Neural progenitor cell (in vitro differentiated cells): ENCODE data around the gene FMNL2. TPM values are rescaled to one million over a fixed set of nuclear protein-coding genes. Genes with fewer than 3 reads are reported as not detected.

Experiments used
- DNase-seq: peaks from one replicate; pipeline ENCODE4 v3.0.0-alpha.2; 2016; ENCODE audit warnings: low spot score
- H2AFZ ChIP-seq: fragments of 200-600 bp; sonication (generic); replicated peaks from 2 replicates; pipeline ENCODE4 v1.6.1; 2016; ENCODE audit warnings: antibody characterized with exemption
- H3F3A ChIP-seq: fragments of 200-600 bp; sonication (generic); 2 replicates; pipeline ENCODE4 v1.6.1; 2016; ENCODE audit warnings: antibody characterized with exemption, low read depth
- H3K27ac ChIP-seq: fragments of 200-600 bp; sonication (generic); 2 replicates; pipeline ENCODE4 v1.5.1; 2016; ENCODE audit warnings: mild to moderate bottlenecking
- H3K27me3 ChIP-seq: fragments of 200-600 bp; sonication (generic); 2 replicates; pipeline ENCODE4 v1.6.1; 2016; ENCODE audit warnings: mild to moderate bottlenecking, moderate library complexity
- H3K36me3 ChIP-seq: fragments of 200-600 bp; sonication (generic); 2 replicates; pipeline ENCODE4 v1.5.1; 2016
- H3K4me1 ChIP-seq: fragments of 200-600 bp; sonication (generic); 2 replicates; pipeline ENCODE4 v1.6.1; 2016; ENCODE audit warnings: mixed run types
- H3K4me2 ChIP-seq: fragments of 200-600 bp; sonication (generic); 2 replicates; pipeline ENCODE4 v1.6.1; 2016
- H3K4me3 ChIP-seq: fragments of 200-600 bp; sonication (generic); 2 replicates; pipeline ENCODE4 v1.5.1; 2016
- H3K79me2 ChIP-seq: fragments of 200-600 bp; sonication (generic); 2 replicates; pipeline ENCODE4 v1.6.1; 2016; ENCODE audit warnings: low read depth
- H3K9ac ChIP-seq: fragments of 200-600 bp; sonication (generic); 2 replicates; pipeline ENCODE4 v1.6.1; 2016
- H3K9me3 ChIP-seq: fragments of 200-600 bp; sonication (generic); 2 replicates; pipeline ENCODE4 v1.5.1; 2016; ENCODE audit warnings: low read depth
- H4K20me1 ChIP-seq: fragments of 200-600 bp; sonication (generic); 2 replicates; pipeline ENCODE4 v1.6.1; 2016; ENCODE audit warnings: low read depth
- H3K27ac Mint-ChIP-seq: 3 replicates; pipeline ENCODE4 v1.8.0; 2021; ENCODE audit warnings: mixed read lengths
- H3K27me3 Mint-ChIP-seq: 2 replicates; pipeline ENCODE4 v1.8.0; 2022; ENCODE audit warnings: low read depth, mild to moderate bottlenecking, inconsistent platforms, moderate library complexity, mixed read lengths; ENCODE audit not compliant: insufficient read depth
- H3K36me3 Mint-ChIP-seq: 3 replicates; pipeline ENCODE4 v1.8.0; 2021; ENCODE audit warnings: mixed read lengths
- H3K4me1 Mint-ChIP-seq: 3 replicates; pipeline ENCODE4 v1.8.0; 2021; ENCODE audit warnings: mixed read lengths
- H3K4me3 Mint-ChIP-seq: 3 replicates; pipeline ENCODE4 v1.8.0; 2021; ENCODE audit warnings: mild to moderate bottlenecking, moderate library complexity, mixed read lengths
- H3K9me3 Mint-ChIP-seq: 3 replicates; pipeline ENCODE4 v1.8.0; 2020; ENCODE audit warnings: mixed read lengths
- CTCF ChIP-seq: fragments of 200-600 bp; sonication (generic); IDR thresholded peaks from 2 replicates; pipeline ENCODE4 v1.5.1; 2017; ENCODE audit warnings: antibody characterized with exemption, mild to moderate bottlenecking
- EZH2 ChIP-seq: fragments of 200-600 bp; sonication (generic); IDR thresholded peaks from 2 replicates; pipeline ENCODE4 v1.6.1; 2017; ENCODE audit warnings: antibody characterized with exemption, mild to moderate bottlenecking, moderate library complexity
- EZH2phosphoT487 ChIP-seq: fragments of 200-600 bp; sonication (generic); IDR thresholded peaks from 2 replicates; pipeline ENCODE4 v1.6.1; 2017; ENCODE audit warnings: antibody characterized with exemption
- total RNA-seq: library from RNA; depleted of rRNA; stranded (reverse); fragments of >200 nt; gene quantifications from 2 replicates; pipeline ENCODE4 v1.2.3, GENCODE V29; 2015; ENCODE audit warnings: low replicate concordance

Gene FMNL2
- total RNA-seq, 1 donor from 2014 or later, result 99.7 TPM

GRCh38 chr2:152441961-152442360 is 107.0 kb downstream of the FMNL2 start:
- Histone ChIP-seq H3K27me3 (no peaks in the 10 kb centered on the region), H4K20me1 (peaks cover 63% of the 10 kb centered on the region), H3K4me1 (peaks cover 34% of the 10 kb centered on the region), H3F3A (no peaks in the 10 kb centered on the region), H2AFZ (no peak overlapping the region), H3K36me3 (no peaks in the 10 kb centered on the region), H3K9ac (no peak overlapping the region), H3K27ac (no peak overlapping the region), H3K9me3 (no peaks in the 10 kb centered on the region), H3K4me2 (no peak overlapping the region), H3K79me2 (peaks cover 100% of the 10 kb centered on the region), H3K4me3 (no peak overlapping the region)
- TF ChIP-seq CTCF, result no peak
- TF ChIP-seq EZH2, result no peak
- no peak for TF ChIP-seq EZH2phosphoT487
- DNase-seq, result no peak
- Mint-ChIP-seq H3K9me3 (peaks cover 4% of the 10 kb centered on the region), H3K27me3 (peaks cover 3% of the 10 kb centered on the region), H3K36me3 (peaks cover 8% of the 10 kb centered on the region), H3K4me1 (peaks cover 48% of the 10 kb centered on the region), H3K27ac (no peak overlapping the region), H3K4me3 (no peak overlapping the region)

- Mint-ChIP-seq H3K4me1 (peaks cover 43% of the 10 kb centered on the region), H3K27ac (peak overlapping the region; percentile 16)
Measured at GRCh38 chr2:152443771-152444170, 108.8 kb downstream of the FMNL2 start.

GRCh38 chr2:152444448-152444847 is 109.5 kb downstream of the FMNL2 start:
- Histone ChIP-seq H2AFZ (no peak overlapping the region), H3K27me3 (no peaks in the 10 kb centered on the region), H3K36me3 (no peaks in the 10 kb centered on the region), H3F3A (no peaks in the 10 kb centered on the region), H3K9me3 (no peaks in the 10 kb centered on the region), H3K4me2 (no peak overlapping the region), H3K9ac (no peak overlapping the region), H3K4me1 (peaks cover 34% of the 10 kb centered on the region), H3K79me2 (peaks cover 100% of the 10 kb centered on the region), H3K4me3 (no peak overlapping the region), H3K27ac (no peak overlapping the region), H4K20me1 (peaks cover 71% of the 10 kb centered on the region)
- peaks cover 11% of the 10 kb centered on the region for H3K36me3 Mint-ChIP-seq
- H3K27me3 Mint-ChIP-seq, result peaks cover 3% of the 10 kb centered on the region
- no peak for DNase-seq
- peaks cover 45% of the 10 kb centered on the region for H3K4me1 Mint-ChIP-seq
- H3K27ac Mint-ChIP-seq, result no peak overlapping the region
- no peak overlapping the region for H3K4me3 Mint-ChIP-seq
- peaks cover 4% of the 10 kb centered on the region for H3K9me3 Mint-ChIP-seq
- TF ChIP-seq EZH2phosphoT487 (no peak), CTCF (no peak), EZH2 (no peak)

More at GRCh38 chr2:152443771-152444170, 108.8 kb downstream of the FMNL2 start:
- H3K4me2 ChIP-seq, result no peak overlapping the region
- H2AFZ ChIP-seq, result no peak overlapping the region
- peaks cover 3% of the 10 kb centered on the region for H3K27me3 Mint-ChIP-seq
- TF ChIP-seq EZH2phosphoT487 (no peak), EZH2 (no peak), CTCF (no peak)
- H4K20me1 ChIP-seq, result peaks cover 71% of the 10 kb centered on the region
- H3K4me1 ChIP-seq, result peaks cover 34% of the 10 kb centered on the region
- peaks cover 11% of the 10 kb centered on the region for H3K36me3 Mint-ChIP-seq
- no peaks in the 10 kb centered on the region for H3K36me3 ChIP-seq
- peaks cover 4% of the 10 kb centered on the region for H3K9me3 Mint-ChIP-seq
- H3K27ac ChIP-seq, result no peak overlapping the region
- H3K79me2 ChIP-seq, result peaks cover 100% of the 10 kb centered on the region
- no peaks in the 10 kb centered on the region for H3K27me3 ChIP-seq
- H3K4me3 Mint-ChIP-seq, result no peak overlapping the region
- no peak for DNase-seq
- H3K9me3 ChIP-seq, result no peaks in the 10 kb centered on the region
- H3F3A ChIP-seq, result no peaks in the 10 kb centered on the region
- no peak overlapping the region for H3K4me3 ChIP-seq
- no peak overlapping the region for H3K9ac ChIP-seq
